HCT116 (cell line): Measurements from ENCODE around the gene TDRD10. TPM values are rescaled to one million over a fixed set of nuclear protein-coding genes. Genes with fewer than 3 reads are reported as not detected.

Experiments used
- ATAC-seq: fragments of 200-7000 bp; cut with Tn5 transposase; 2 replicates; pipeline ENCODE4 v1.9.1; 2020; ENCODE audit warnings: mild to moderate bottlenecking, moderate library complexity
- BruUV-seq: library from RNA; stranded (reverse); fragments of 400-500 nt; replicated peaks from 2 replicates; lab custom pipeline; 2021; lab: Mats Ljungman, UMichigan
- CTCF ChIA-PET: fragments of 300-600 bp; sonication (Branson Sonifier 250); formaldehyde crosslinking; loops from one replicate; lab custom pipeline; 2021; ENCODE audit warnings: antibody characterized with exemption; lab: Charles Lee
- POLR2A ChIA-PET: fragments of 300-600, 350-600 bp; sonication (Branson Sonifier 250); formaldehyde crosslinking; loops from one replicate; lab custom pipeline; 2021; ENCODE audit warnings: antibody characterized with exemption; lab: Charles Lee
- RAD21 ChIA-PET, 2 experiments: fragments of 300-600 bp; sonication (Branson Sonifier 250); formaldehyde crosslinking; loops; one replicate each; lab custom pipeline; 2023; ENCODE audit warnings: low total read pairs in 2 of 2; ENCODE audit not compliant: uncharacterized antibody in 2 of 2, unreplicated experiment in 2 of 2, low non-redundant PET in 1 of 2; lab: Charles Lee
- DNase-seq: peaks from one replicate; pipeline ENCODE4 v3.0.0-alpha.2; 2010; ENCODE audit warnings: low read depth, low spot score
- H2AFZ ChIP-seq: fragments of 200-600 bp; shearing (Covaris generic), sonication (generic); 2 replicates; pipeline ENCODE4 v1.6.1; 2017; ENCODE audit warnings: low read depth, mixed run types, mixed read lengths, antibody characterized with exemption, low read length; ENCODE audit not compliant: poor library complexity, severe bottlenecking
- H3K27ac ChIP-seq: 2 replicates; pipeline ENCODE4 v1.5.1; 2012; ENCODE audit warnings: low read depth, low read length
- H3K27me3 ChIP-seq: fragments of 200-600 bp; sonication (generic); 2 replicates; pipeline ENCODE4 v1.6.1; 2016; ENCODE audit warnings: mixed run types, low read length, mixed read lengths; ENCODE audit not compliant: insufficient read depth
- H3K36me3 ChIP-seq, 2 experiments: fragments of 200-500 bp in 1 of 2; fragments of 200-600 bp in 1 of 2; sonication (Bioruptor generic) in 1 of 2; sonication (generic) in 1 of 2; 2 replicates each; pipeline versions ENCODE4 v1.5.1 to v1.6.1; 2014 to 2016; ENCODE audit warnings: low read length in 2 of 2, inconsistent platforms in 1 of 2, mixed read lengths in 1 of 2, mixed run types in 1 of 2; ENCODE audit not compliant: insufficient read depth in 2 of 2, control insufficient read depth in 1 of 2
- H3K4me1 ChIP-seq, 2 experiments: fragments of 200-600 bp in 1 of 2; sonication (generic) in 1 of 2; 2 replicates each; pipeline versions ENCODE4 v1.5.1 to v1.6.1; 2012 to 2017; ENCODE audit warnings: low read length in 2 of 2, inconsistent platforms in 1 of 2, mild to moderate bottlenecking in 1 of 2, mixed read lengths in 1 of 2, mixed run types in 1 of 2, moderate library complexity in 1 of 2; ENCODE audit not compliant: insufficient read depth in 2 of 2, control insufficient read depth in 1 of 2
- H3K4me2 ChIP-seq: fragments of 200-600 bp; sonication (generic); 2 replicates; pipeline ENCODE4 v1.6.1; 2017; ENCODE audit warnings: mixed run types, low read length, mixed read lengths
- H3K4me3 ChIP-seq, 2 experiments: fragments of 200-600 bp in 1 of 2; sonication (generic) in 1 of 2; replicated peaks in 1 of 2; 2 replicates each; pipeline ENCODE4 v1.5.1; 2011 to 2016; ENCODE audit warnings: low read length in 2 of 2, control low read depth in 1 of 2, low read depth in 1 of 2, mild to moderate bottlenecking in 1 of 2, mixed read lengths in 1 of 2, mixed run types in 1 of 2
- H3K79me2 ChIP-seq: fragments of 200-600 bp; sonication (generic); 2 replicates; pipeline ENCODE4 v1.6.1; 2017; ENCODE audit warnings: mild to moderate bottlenecking, mixed run types, low read length, moderate library complexity, mixed read lengths; ENCODE audit not compliant: insufficient read depth
- H3K9ac ChIP-seq: fragments of 200-600 bp; sonication (generic); 2 replicates; pipeline ENCODE4 v1.6.1; 2016; ENCODE audit warnings: low read length, mixed read lengths
- H3K9me2 ChIP-seq: fragments of 200-600 bp; sonication (generic), shearing (Covaris generic); 2 replicates; pipeline ENCODE4 v1.6.1; 2017; ENCODE audit warnings: mixed run types, mild to moderate bottlenecking, moderate library complexity; ENCODE audit not compliant: insufficient read depth
- H3K9me3 ChIP-seq, 2 experiments: fragments of 200-500 bp in 1 of 2; fragments of 200-600 bp in 1 of 2; sonication (Bioruptor generic) in 1 of 2; sonication (generic) in 1 of 2; 2 replicates each; pipeline ENCODE4 v1.6.1; 2014 to 2017; ENCODE audit warnings: low read length in 2 of 2, mixed read lengths in 2 of 2, inconsistent platforms in 1 of 2, low read depth in 1 of 2, mild to moderate bottlenecking in 1 of 2, mixed run types in 1 of 2, moderate library complexity in 1 of 2; ENCODE audit not compliant: control insufficient read depth in 1 of 2, insufficient read depth in 1 of 2
- H4K20me1 ChIP-seq: fragments of 200-600 bp; sonication (generic), shearing (Covaris generic); 2 replicates; pipeline ENCODE4 v1.6.1; 2017; ENCODE audit warnings: mixed run types, mild to moderate bottlenecking, moderate library complexity; ENCODE audit not compliant: insufficient read depth
- CEBPB ChIP-seq: IDR thresholded peaks from 2 replicates; pipeline ENCODE4 v1.6.1; 2012; ENCODE audit warnings: low read depth
- FOSL1 ChIP-seq: IDR thresholded peaks from 2 replicates; pipeline ENCODE4 v1.6.1; 2012; ENCODE audit warnings: low read depth
- MAX ChIP-seq: IDR thresholded peaks from 2 replicates; pipeline ENCODE4 v1.6.1; 2012
- POLR2A ChIP-seq: IDR thresholded peaks from 2 replicates; pipeline ENCODE4 v1.7.0; 2011; ENCODE audit warnings: borderline replicate concordance; ENCODE audit not compliant: insufficient read depth, insufficient read length; ENCODE audit errors: extremely low read depth
- intact Hi-C: fragments of 100-400 bp; cut with micrococcal nuclease; formaldehyde crosslinking; loops from 2 replicates; pipeline ENCODE4 v1.10.0; 2022
- total RNA-seq: library from RNA; stranded (reverse); gene quantifications from one replicate; pipeline ENCODE4 v1.2.1, GENCODE V29; 2021; ENCODE audit not compliant: unreplicated experiment
- TF ChIP-seq, protein P1 (sequence below): IDR thresholded peaks from 2 replicates; pipeline ENCODE4 v1.6.1; 2011; ENCODE audit warnings: mild to moderate bottlenecking, low read length, moderate library complexity; ENCODE audit not compliant: insufficient replicate concordance; ENCODE audit errors: extremely low read depth

TDRD10 gene
- total RNA-seq, 1 experiment from 2014 or later, result not detected

DNA sequence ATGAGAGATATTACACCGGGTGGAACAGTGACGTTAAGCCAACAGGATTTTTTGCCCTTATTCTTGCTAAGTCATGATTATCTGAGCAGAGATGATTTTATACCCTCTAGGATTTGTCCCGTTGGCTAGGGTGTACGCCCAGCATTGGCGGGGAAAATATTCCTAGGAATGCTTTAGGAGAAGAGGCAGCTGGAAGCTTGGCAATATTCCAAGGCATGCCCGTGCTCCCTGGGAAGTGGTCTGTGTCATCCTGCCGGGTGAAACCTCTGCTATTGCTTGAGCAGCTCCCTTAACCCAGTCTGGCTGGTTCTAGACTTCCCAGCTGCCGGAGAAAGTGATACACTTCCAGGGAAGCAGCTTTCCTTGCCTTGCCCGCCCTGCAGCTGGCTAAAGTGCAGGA, 81.8 kb downstream of the TDRD10 start (continued):
- TF ChIP-seq, protein P1, sequence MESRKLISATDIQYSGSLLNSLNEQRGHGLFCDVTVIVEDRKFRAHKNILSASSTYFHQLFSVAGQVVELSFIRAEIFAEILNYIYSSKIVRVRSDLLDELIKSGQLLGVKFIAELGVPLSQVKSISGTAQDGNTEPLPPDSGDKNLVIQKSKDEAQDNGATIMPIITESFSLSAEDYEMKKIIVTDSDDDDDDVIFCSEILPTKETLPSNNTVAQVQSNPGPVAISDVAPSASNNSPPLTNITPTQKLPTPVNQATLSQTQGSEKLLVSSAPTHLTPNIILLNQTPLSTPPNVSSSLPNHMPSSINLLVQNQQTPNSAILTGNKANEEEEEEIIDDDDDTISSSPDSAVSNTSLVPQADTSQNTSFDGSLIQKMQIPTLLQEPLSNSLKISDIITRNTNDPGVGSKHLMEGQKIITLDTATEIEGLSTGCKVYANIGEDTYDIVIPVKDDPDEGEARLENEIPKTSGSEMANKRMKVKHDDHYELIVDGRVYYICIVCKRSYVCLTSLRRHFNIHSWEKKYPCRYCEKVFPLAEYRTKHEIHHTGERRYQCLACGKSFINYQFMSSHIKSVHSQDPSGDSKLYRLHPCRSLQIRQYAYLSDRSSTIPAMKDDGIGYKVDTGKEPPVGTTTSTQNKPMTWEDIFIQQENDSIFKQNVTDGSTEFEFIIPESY, result no peak

- H4K20me1 ChIP-seq, result no peaks in the 10 kb centered on the region
- H3K9me3 ChIP-seq, result no peaks in the 10 kb centered on the region
- ATAC-seq (no peak), DNase-seq (no peak)
- H3K27ac ChIP-seq, result no peak overlapping the region
- no peaks in the 10 kb centered on the region for H3K27me3 ChIP-seq
- TF ChIP-seq POLR2A (no peak), MAX (no peak), CEBPB (no peak), FOSL1 (no peak)
- TF ChIP-seq, protein P1, result no peak
- no peaks in the 10 kb centered on the region for H3K9me2 ChIP-seq
- no TSS peak for BruUV-seq
- no peak overlapping the region for H3K4me2 ChIP-seq
- intact Hi-C loops, result no loop called here
- ChIA-PET POLR2A (no interaction called here), RAD21 (no interaction called here), CTCF (no interaction called here)
- H2AFZ ChIP-seq, result no peak overlapping the region
- no peaks in the 10 kb centered on the region for H3K4me1 ChIP-seq
- no peaks in the 10 kb centered on the region for H3K79me2 ChIP-seq
- no peak overlapping the region for H3K9ac ChIP-seq
- H3K4me3 ChIP-seq, result no peak overlapping the region
- peaks cover 78 to 89% of the 10 kb centered on the region in 2 experiments for H3K36me3 ChIP-seq
These were observed 82.4 kb downstream of the TDRD10 start for GRCh38 chr1:154584267-154584994.
